ENCODE results near the gene FER1L5. TPM values are rescaled to one million over a fixed set of nuclear protein-coding genes. Genes with fewer than 3 reads are reported as not detected.

FER1L5 gene
- total and polyA plus RNA-seq, 12 donors = 0.01 to 0.14 (median 0.07) TPM; not detected in 5

DNA sequence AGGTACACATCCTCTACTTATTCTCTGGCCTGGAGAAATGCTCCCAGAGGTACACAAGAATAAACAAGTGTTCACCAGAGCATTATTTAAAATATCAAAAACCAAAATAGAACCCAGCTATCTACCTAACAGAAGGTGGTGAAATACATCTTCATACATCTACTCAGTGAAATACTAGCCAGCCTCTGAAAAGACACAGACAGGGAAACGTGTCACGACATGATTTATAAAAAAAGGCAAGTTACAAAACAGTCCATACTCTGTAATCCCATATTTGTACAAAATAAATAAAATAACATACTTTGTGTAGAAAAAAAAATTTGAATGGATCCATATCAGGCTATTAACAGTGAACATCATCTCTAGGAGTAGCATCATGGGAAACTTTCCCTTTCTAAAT, 42.6 kb upstream of the FER1L5 start:
- peaks cover 0 to 33% (median 2%) of the 10 kb centered on the region in 9 donors for H3K4me1 ChIP-seq
- H3K27me3 ChIP-seq = no peaks in the 10 kb centered on the region
- no peak overlapping the region for H3K27ac ChIP-seq
- peaks cover 0 to 100% (median 63%) of the 10 kb centered on the region in 9 donors for H3K36me3 ChIP-seq
- H3K4me3 ChIP-seq = no peak overlapping the region
- no peak for ATAC-seq
- no peak for TF ChIP-seq CTCF (IDR thresholded peaks at IDR 0.05)
- intact Hi-C loops (cut with DNase I) = no loop called here
- 57 to 66% methylated on average over 2 of the region's 2 CpGs for WGBS, 2 donors
- H3K9me3 ChIP-seq = no peaks in the 10 kb centered on the region
- no peak for DNase-seq

GRCh38 chr2:96601382-96602292, 40.9 kb upstream of the FER1L5 start:
- H3K9me3 ChIP-seq = no peaks in the 10 kb centered on the region
- peak in 2 of 8 donors; percentile 36 to 47 for ATAC-seq
- H3K27me3 ChIP-seq = no peaks in the 10 kb centered on the region
- 93 to 94% methylated on average over 8 of the region's 8 CpGs for WGBS, 2 donors
- intact Hi-C loops (cut with DNase I) = no loop called here
- peaks cover 0 to 100% (median 66%) of the 10 kb centered on the region in 9 donors for H3K36me3 ChIP-seq
- H3K27ac ChIP-seq = no peak overlapping the region
- TF ChIP-seq CTCF (IDR thresholded peaks at IDR 0.05) = no peak
- H3K4me3 ChIP-seq = no peak overlapping the region
- DNase-seq = no peak
- H3K4me1 ChIP-seq = peaks cover 0 to 34% (median 4%) of the 10 kb centered on the region in 9 donors

- H3K36me3 ChIP-seq = peaks cover 0 to 100% (median 74%) of the 10 kb centered on the region in 9 donors
- no peak overlapping the region for H3K27ac ChIP-seq
- intact Hi-C loops (cut with DNase I) = no loop called here
- no peaks in the 10 kb centered on the region for H3K9me3 ChIP-seq
- no peaks in the 10 kb centered on the region for H3K27me3 ChIP-seq
- H3K4me3 ChIP-seq = no peak overlapping the region
- DNase-seq (no peak), ATAC-seq (no peak)
- TF ChIP-seq CTCF (IDR thresholded peaks at IDR 0.05) = no peak
- H3K4me1 ChIP-seq = peaks cover 0 to 35% (median 9%) of the 10 kb centered on the region in 9 donors
- 96% methylated on average over 2 of the region's 2 CpGs for WGBS, 2 donors
Observed at GRCh38 chr2:96602330-96602823, 40.2 kb upstream of the FER1L5 start.

DNA sequence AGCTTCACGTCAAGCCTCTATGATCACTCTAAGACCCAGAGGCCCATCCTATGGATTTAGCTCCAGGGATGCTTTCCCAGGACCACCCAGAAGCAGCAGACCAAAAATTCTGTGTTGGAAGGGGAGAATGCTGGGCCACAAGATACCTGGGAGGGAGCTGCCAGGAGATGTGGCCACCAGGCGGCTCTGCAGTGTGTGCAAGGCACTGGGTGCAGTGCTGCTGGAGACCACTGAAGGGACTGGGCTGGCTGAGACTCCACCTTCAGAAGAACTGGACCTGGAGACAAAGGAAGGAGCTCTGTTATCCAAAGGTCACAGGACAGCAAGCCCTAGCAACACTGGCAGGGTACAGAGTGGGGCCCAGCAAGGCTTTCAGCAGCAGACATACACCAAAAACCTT, 38.5 kb upstream of the FER1L5 start:
- H3K9me3 ChIP-seq = no peaks in the 10 kb centered on the region
- no peak overlapping the region for H3K4me3 ChIP-seq
- WGBS, 2 donors = 93 to 97% methylated on average over 2 of the region's 2 CpGs
- no peak for DNase-seq
- peaks cover 0 to 100% (median 85%) of the 10 kb centered on the region in 9 donors for H3K36me3 ChIP-seq
- no peak for TF ChIP-seq CTCF (IDR thresholded peaks at IDR 0.05)
- H3K4me1 ChIP-seq = peaks cover 0 to 45% (median 18%) of the 10 kb centered on the region in 9 donors
- intact Hi-C loops (cut with DNase I) = no loop called here
- H3K27me3 ChIP-seq = no peaks in the 10 kb centered on the region
- ATAC-seq = no peak
- no peak overlapping the region for H3K27ac ChIP-seq
